ENCODE data around the gene ABCA5. TPM values are rescaled to one million over a fixed set of nuclear protein-coding genes. Genes with fewer than 3 reads are reported as not detected.

ABCA5 gene
- total and polyA plus RNA-seq, 2 experiments from 2014 or later = 9.4 to 9.7 TPM

GRCh38 chr17:69342896-69343644 is 16.1 kb upstream of the ABCA5 start:
- H3K27ac ChIP-seq = no peak overlapping the region
- 18 to 20% methylated on average over 3 of the region's 3 CpGs for WGBS, 2 experiments (ENCODE audit: low coverage in 1 of 2, low lambda C conversion rate in 2 of 2, missing lambda C conversion rate in 2 of 2)
- H3K79me2 ChIP-seq (ENCODE audit: insufficient read depth) = no peaks in the 10 kb centered on the region
- no peaks in the 10 kb centered on the region for H3F3A ChIP-seq (ENCODE audit: insufficient read depth)
- H3K4me2 ChIP-seq (ENCODE audit: unreplicated experiment) = no peak overlapping the region
- no peaks in the 10 kb centered on the region for H3K4me1 ChIP-seq (ENCODE audit: insufficient read depth)
- no peak overlapping the region for H3K9ac ChIP-seq
- H3K27me3 ChIP-seq (replicated peaks; ENCODE audit: insufficient read depth) = no peaks in the 10 kb centered on the region
- H3K36me3 ChIP-seq (ENCODE audit: low read depth) = no peaks in the 10 kb centered on the region
- in situ Hi-C loops (cut with MboI) = no loop called here
- H3K9me3 ChIP-seq (ENCODE audit: low read depth) = no peaks in the 10 kb centered on the region
- TF ChIP-seq EZH2phosphoT487 (IDR thresholded peaks at IDR 0.05; ENCODE audit: insufficient read depth, low read depth) (no peak), EZH2 (IDR thresholded peaks at IDR 0.05; ENCODE audit: insufficient read depth, poor library complexity, severe bottlenecking) (no peak)
- H3K9me2 ChIP-seq (ENCODE audit: insufficient read depth) = no peaks in the 10 kb centered on the region
- no peak overlapping the region for H3K4me3 ChIP-seq
- no peak for DNase-seq
- no peaks in the 10 kb centered on the region for H4K20me1 ChIP-seq (ENCODE audit: insufficient read depth)
- no peak overlapping the region for H2AFZ ChIP-seq

GRCh38 chr17:69339937-69340336 is 13.0 kb upstream of the ABCA5 start:
- 46 to 47% methylated on average over 3 of the region's 3 CpGs for WGBS, 2 experiments (ENCODE audit: low coverage in 1 of 2, low lambda C conversion rate in 2 of 2, missing lambda C conversion rate in 2 of 2)
- TF ChIP-seq EZH2 (IDR thresholded peaks at IDR 0.05; ENCODE audit: insufficient read depth, poor library complexity, severe bottlenecking) (no peak), EZH2phosphoT487 (IDR thresholded peaks at IDR 0.05; ENCODE audit: insufficient read depth, low read depth) (no peak)
- in situ Hi-C loops (cut with MboI) = loop anchor here (5.0 kb wide), 1 partner anchor 182 kb away; no protein-coding TSS in a partner anchor
- no peaks in the 10 kb centered on the region for H3K4me1 ChIP-seq (ENCODE audit: insufficient read depth)
- H3K9ac ChIP-seq = no peak overlapping the region
- H3F3A ChIP-seq (ENCODE audit: insufficient read depth) = no peaks in the 10 kb centered on the region
- no peak overlapping the region for H3K4me2 ChIP-seq (ENCODE audit: unreplicated experiment)
- H3K9me3 ChIP-seq (ENCODE audit: low read depth) = no peaks in the 10 kb centered on the region
- H3K9me2 ChIP-seq (ENCODE audit: insufficient read depth) = no peaks in the 10 kb centered on the region
- no peak overlapping the region for H3K4me3 ChIP-seq
- no peak overlapping the region for H2AFZ ChIP-seq
- DNase-seq = no peak
- no peaks in the 10 kb centered on the region for H4K20me1 ChIP-seq (ENCODE audit: insufficient read depth)
- H3K79me2 ChIP-seq (ENCODE audit: insufficient read depth) = no peaks in the 10 kb centered on the region
- H3K27ac ChIP-seq = no peak overlapping the region
- H3K27me3 ChIP-seq (replicated peaks; ENCODE audit: insufficient read depth) = no peaks in the 10 kb centered on the region
- no peaks in the 10 kb centered on the region for H3K36me3 ChIP-seq (ENCODE audit: low read depth)

- Histone ChIP-seq H3K27ac (no peak overlapping the region), H3K27me3 (replicated peaks; ENCODE audit: insufficient read depth) (no peaks in the 10 kb centered on the region), H3K36me3 (ENCODE audit: low read depth) (no peaks in the 10 kb centered on the region), H3K79me2 (ENCODE audit: insufficient read depth) (no peaks in the 10 kb centered on the region), H3K9me2 (ENCODE audit: insufficient read depth) (no peaks in the 10 kb centered on the region), H3K9me3 (ENCODE audit: low read depth) (no peaks in the 10 kb centered on the region), H3K9ac (no peak overlapping the region), H3K4me3 (no peak overlapping the region), H2AFZ (no peak overlapping the region), H3K4me1 (ENCODE audit: insufficient read depth) (no peaks in the 10 kb centered on the region), H3F3A (ENCODE audit: insufficient read depth) (no peaks in the 10 kb centered on the region), H3K4me2 (ENCODE audit: unreplicated experiment) (no peak overlapping the region), H4K20me1 (ENCODE audit: insufficient read depth) (no peaks in the 10 kb centered on the region)
- TF ChIP-seq EZH2 (IDR thresholded peaks at IDR 0.05; ENCODE audit: insufficient read depth, poor library complexity, severe bottlenecking) (no peak), EZH2phosphoT487 (IDR thresholded peaks at IDR 0.05; ENCODE audit: insufficient read depth, low read depth) (no peak)
- DNase-seq = no peak
- 17 to 18% methylated on average over 1 of the region's 1 CpG for WGBS, 2 experiments (ENCODE audit: low coverage in 1 of 2, low lambda C conversion rate in 2 of 2, missing lambda C conversion rate in 2 of 2)
- in situ Hi-C loops (cut with MboI) = loop anchor here (5.0 kb wide), 1 partner anchor 185 kb away; no protein-coding TSS in a partner anchor
Measured at GRCh38 chr17:69336996-69337395, 10.1 kb upstream of the ABCA5 start.

GRCh38 chr17:69336580-69336979 is 9.6 kb upstream of the ABCA5 start:
- Histone ChIP-seq H3K9me2 (ENCODE audit: insufficient read depth) (no peaks in the 10 kb centered on the region), H4K20me1 (ENCODE audit: insufficient read depth) (no peaks in the 10 kb centered on the region), H3K9me3 (ENCODE audit: low read depth) (no peaks in the 10 kb centered on the region), H3K27me3 (replicated peaks; ENCODE audit: insufficient read depth) (no peaks in the 10 kb centered on the region), H3K27ac (no peak overlapping the region), H3K36me3 (ENCODE audit: low read depth) (no peaks in the 10 kb centered on the region), H2AFZ (no peak overlapping the region), H3F3A (ENCODE audit: insufficient read depth) (no peaks in the 10 kb centered on the region), H3K4me2 (ENCODE audit: unreplicated experiment) (no peak overlapping the region), H3K9ac (no peak overlapping the region), H3K4me1 (ENCODE audit: insufficient read depth) (no peaks in the 10 kb centered on the region), H3K4me3 (no peak overlapping the region), H3K79me2 (ENCODE audit: insufficient read depth) (no peaks in the 10 kb centered on the region)
- in situ Hi-C loops (cut with MboI) = loop anchor here (5.0 kb wide), 1 partner anchor 186 kb away; no protein-coding TSS in a partner anchor
- TF ChIP-seq EZH2phosphoT487 (IDR thresholded peaks at IDR 0.05; ENCODE audit: insufficient read depth, low read depth) (no peak), EZH2 (IDR thresholded peaks at IDR 0.05; ENCODE audit: insufficient read depth, poor library complexity, severe bottlenecking) (no peak)
- no peak for DNase-seq
